HEK293T (cell line): ENCODE measurements around the gene FREM3.

Source experiments
- CTCF ChIA-PET: fragments of 350-600 bp; formaldehyde crosslinking; extraction: SDS; loops from one replicate; lab custom pipeline; 2021; ENCODE audit warnings: antibody characterized with exemption, inconsistent platforms; lab: Yijun Ruan, JAX
- POLR2A ChIA-PET: fragments of 350-600 bp; formaldehyde crosslinking; extraction: SDS; loops from one replicate; lab custom pipeline; 2020; ENCODE audit warnings: antibody characterized with exemption, inconsistent platforms; lab: Yijun Ruan, JAX
- DNase-seq: peaks from one replicate; pipeline ENCODE4 v3.0.0; 2012; ENCODE audit warnings: mixed read lengths; ENCODE audit errors: extremely low spot score
- ARNT ChIP-seq: fragments of 450-650 bp; IDR thresholded peaks from 2 replicates; pipeline ENCODE4 v1.6.1; 2017; ENCODE audit warnings: mild to moderate bottlenecking
- BHLHE40 ChIP-seq: fragments of 450-650 bp; IDR thresholded peaks from 2 replicates; pipeline ENCODE4 v1.6.1; 2016; ENCODE audit warnings: mild to moderate bottlenecking, moderate library complexity, borderline replicate concordance
- CTBP1 ChIP-seq: fragments of 450-650 bp; IDR thresholded peaks from 2 replicates; pipeline ENCODE4 v1.6.1; 2016; ENCODE audit warnings: borderline replicate concordance
- ELF4 ChIP-seq: fragments of 450-650 bp; IDR thresholded peaks from 2 replicates; pipeline ENCODE4 v1.6.1; 2017; ENCODE audit warnings: antibody characterized with exemption
- FOXA1 ChIP-seq: fragments of 450-650 bp; IDR thresholded peaks from 2 replicates; pipeline ENCODE4 v1.6.1; 2016; ENCODE audit warnings: mild to moderate bottlenecking
- FOXK2 ChIP-seq: fragments of 450-650 bp; IDR thresholded peaks from 2 replicates; pipeline ENCODE4 v1.6.1; 2016; ENCODE audit warnings: mild to moderate bottlenecking
- FOXM1 ChIP-seq: fragments of 450-650 bp; IDR thresholded peaks from 2 replicates; pipeline ENCODE4 v1.6.1; 2017; ENCODE audit warnings: mild to moderate bottlenecking, borderline replicate concordance
- HDGF ChIP-seq: fragments of 450-650 bp; IDR thresholded peaks from 2 replicates; pipeline ENCODE4 v1.6.1; 2017; ENCODE audit warnings: antibody characterized with exemption, borderline replicate concordance
- L3MBTL2 ChIP-seq: fragments of 450-650 bp; conservative IDR thresholded peaks from 2 replicates; pipeline ENCODE4 v1.6.1; 2016; ENCODE audit warnings: mild to moderate bottlenecking
- LEF1 ChIP-seq: fragments of 450-650 bp; IDR thresholded peaks from 2 replicates; pipeline ENCODE4 v1.6.1; 2017; ENCODE audit warnings: mild to moderate bottlenecking, borderline replicate concordance
- NFRKB ChIP-seq: fragments of 450-650 bp; IDR thresholded peaks from 2 replicates; pipeline ENCODE4 v1.6.1; 2016; ENCODE audit warnings: mild to moderate bottlenecking, moderate library complexity
- PKNOX1 ChIP-seq: fragments of 450-650 bp; IDR thresholded peaks from 2 replicates; pipeline ENCODE4 v1.6.1; 2016
- SP1 ChIP-seq: fragments of 450-650 bp; IDR thresholded peaks from 2 replicates; pipeline ENCODE4 v1.6.1; 2017
- SUZ12 ChIP-seq: fragments of 450-650 bp; IDR thresholded peaks from 2 replicates; pipeline ENCODE4 v1.6.1; 2016; ENCODE audit warnings: mild to moderate bottlenecking
- TARDBP ChIP-seq: fragments of 450-650 bp; IDR thresholded peaks from 2 replicates; pipeline ENCODE4 v1.6.1; 2016
- ZNF384 ChIP-seq: fragments of 450-650 bp; IDR thresholded peaks from 2 replicates; pipeline ENCODE4 v1.6.1; 2016

FREM3 gene

GRCh38 chr4:143555676-143556075, 144.8 kb downstream of the FREM3 start:
- POLR2A ChIA-PET: no interaction called here
- DNase-seq: no peak
- TF ChIP-seq ARNT (no peak), FOXK2 (no peak), NFRKB (no peak), PKNOX1 (no peak), HDGF (no peak), L3MBTL2 (no peak)
- CTCF ChIA-PET: no interaction called here

GRCh38 chr4:143554728-143555597, 145.5 kb downstream of the FREM3 start:
- ChIA-PET POLR2A (no interaction called here), CTCF (interaction anchor here (0.7 kb wide), 1 partner anchor 8 kb away, joined by 3 read pairs; no protein-coding TSS in a partner anchor)
- no peak for DNase-seq
- TF ChIP-seq ARNT (no peak), FOXK2 (no peak), FOXM1 (no peak), PKNOX1 (no peak), FOXA1 (no peak), ZNF384 (no peak), L3MBTL2 (no peak), LEF1 (no peak), TARDBP (no peak)

DNA sequence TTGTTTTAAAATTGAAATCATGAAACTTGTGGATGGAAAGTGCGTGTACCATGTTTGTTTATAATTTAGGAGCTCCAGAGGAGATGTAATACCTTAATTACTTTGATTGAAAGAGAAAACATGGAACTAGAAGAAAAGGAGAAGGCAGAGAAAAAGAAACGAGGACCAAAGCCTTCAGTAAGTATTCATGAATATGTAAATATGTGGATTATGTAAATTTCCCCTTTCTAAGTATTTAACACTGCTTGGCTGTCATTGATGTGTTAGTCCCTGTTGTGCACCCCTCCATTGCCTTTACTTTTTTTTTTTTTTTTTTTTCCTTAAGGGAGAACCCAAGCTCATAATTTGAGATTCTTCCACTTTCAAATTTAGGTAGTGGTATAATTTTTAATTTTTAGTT, 150.5 kb downstream of the FREM3 start:
- ChIA-PET POLR2A (no interaction called here), CTCF (no interaction called here)
- TF ChIP-seq FOXM1: no peak
- no peak for TF ChIP-seq FOXK2
- TF ChIP-seq PKNOX1: no peak
- no peak for TF ChIP-seq SP1
- no peak for TF ChIP-seq BHLHE40
- no peak for TF ChIP-seq ZNF384
- TF ChIP-seq SUZ12: no peak
- TF ChIP-seq L3MBTL2: no peak
- TF ChIP-seq NFRKB: no peak
- TF ChIP-seq ARNT: no peak
- no peak for TF ChIP-seq TARDBP
- TF ChIP-seq FOXA1: no peak
- no peak for TF ChIP-seq ELF4
- no peak for TF ChIP-seq HDGF
- no peak for DNase-seq

- ChIA-PET POLR2A (no interaction called here), CTCF (no interaction called here)
- DNase-seq: no peak
- TF ChIP-seq FOXA1 (no peak), HDGF (no peak), TARDBP (no peak), PKNOX1 (no peak), SP1 (no peak), CTBP1 (no peak), NFRKB (no peak), BHLHE40 (no peak), L3MBTL2 (no peak), FOXK2 (no peak), ELF4 (no peak), SUZ12 (no peak)
These were observed 160.8 kb downstream of the FREM3 start for GRCh38 chr4:143539670-143540023.

DNA sequence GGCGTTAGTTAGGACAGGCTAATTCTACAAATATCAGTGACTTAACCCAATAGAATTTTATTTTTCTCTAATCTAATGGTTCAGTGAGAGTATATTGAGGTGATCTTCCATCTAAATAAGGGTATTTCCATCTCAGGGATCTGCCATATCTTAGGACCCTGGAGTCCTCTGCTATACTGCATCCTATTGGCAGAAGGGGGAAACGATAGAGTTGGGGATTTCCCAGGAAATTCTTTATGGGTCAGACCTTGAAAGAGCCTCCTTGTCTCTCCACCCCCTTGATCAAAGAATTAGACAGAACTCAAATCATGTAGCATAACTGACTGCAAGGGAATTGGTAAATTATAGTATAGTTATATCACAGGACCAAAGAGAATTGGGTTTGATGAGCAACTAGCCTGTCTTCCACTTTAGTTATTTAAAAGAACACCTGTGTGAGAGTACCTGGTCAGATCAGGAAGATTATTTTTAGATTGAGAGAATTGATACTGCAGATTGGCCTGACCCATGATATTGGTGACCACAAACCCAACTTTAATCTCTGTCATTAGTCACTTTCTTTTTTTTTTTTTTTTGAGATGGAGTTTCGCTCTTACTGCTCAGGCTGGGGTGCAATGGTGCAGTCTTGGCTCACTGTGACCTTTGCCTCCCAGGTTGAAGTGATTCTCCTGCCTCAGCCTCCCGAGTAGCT, 161.4 kb downstream of the FREM3 start:
- DNase-seq: no peak
- POLR2A ChIA-PET: no interaction called here
- TF ChIP-seq SP1: no peak
- no peak for TF ChIP-seq SUZ12
- TF ChIP-seq FOXM1: no peak
- no peak for TF ChIP-seq PKNOX1
- CTCF ChIA-PET: no interaction called here
